Activated T-helper 17 cell treated with anti-CD3 and anti-CD28 coated beads, Interleukin-2, amount 50 U/mL, for 72 hours (primary cell): ENCODE results near the gene ATL3. TPM values are rescaled to one million over a fixed set of nuclear protein-coding genes. Genes with fewer than 3 reads are reported as not detected.
"Not testable (repeated sequence)": the region's sequence is repeated elsewhere in the genome, so short reads cannot be mapped to it uniquely, and the experiment has no call there.

Experiments
- ATAC-seq: fragments of 150-1000 bp; cut with Tn5 transposase; replicated peaks from 2 replicates; pipeline ENCODE4 v1.10.0; 2021; ENCODE audit warnings: mild to moderate bottlenecking, moderate library complexity
- H3K27ac Mint-ChIP-seq: one replicate; pipeline ENCODE4 v1.8.0; 2022; ENCODE audit warnings: mixed read lengths
- H3K27me3 Mint-ChIP-seq: one replicate; pipeline ENCODE4 v1.8.0; 2022; ENCODE audit warnings: mixed read lengths
- H3K36me3 Mint-ChIP-seq: one replicate; pipeline ENCODE4 v1.8.0; 2022; ENCODE audit warnings: low read depth, mild to moderate bottlenecking, mixed read lengths
- H3K4me1 Mint-ChIP-seq: one replicate; pipeline ENCODE4 v1.8.0; 2022; ENCODE audit warnings: mixed read lengths
- H3K4me3 Mint-ChIP-seq: one replicate; pipeline ENCODE4 v1.8.0; 2022; ENCODE audit warnings: mild to moderate bottlenecking, mixed read lengths
- H3K9me3 Mint-ChIP-seq: one replicate; pipeline ENCODE4 v1.8.0; 2022; ENCODE audit warnings: mixed read lengths
- total RNA-seq, 2 donors: library from RNA; stranded (reverse); gene quantifications; one replicate each; pipeline ENCODE4 v1.2.3, GENCODE V29; 2022

ATL3 gene
- total RNA-seq, 2 donors from 2014 or later: 31.1 to 33.3 TPM

DNA sequence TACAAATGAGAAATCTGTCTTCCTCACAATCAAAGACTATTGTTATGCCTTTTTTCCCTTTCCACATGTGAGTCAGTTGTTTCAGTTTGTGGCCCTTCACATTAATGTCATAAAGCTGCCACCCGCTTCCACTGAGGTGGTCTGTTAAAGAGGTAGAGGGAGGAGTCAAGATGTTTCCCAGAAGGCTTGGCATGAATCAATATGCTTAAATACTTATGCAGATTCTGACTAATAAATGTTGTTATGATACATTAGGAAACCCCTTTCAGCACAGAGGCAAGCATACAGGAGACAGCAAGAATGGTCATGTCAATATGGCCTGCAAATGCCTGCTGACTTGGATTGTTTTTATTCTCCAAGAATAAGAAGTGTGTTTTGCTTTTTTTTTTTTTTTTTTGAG, 16.7 kb upstream of the ATL3 start:
- Mint-ChIP-seq H3K27ac (no peak overlapping the region), H3K27me3 (no peaks in the 10 kb centered on the region), H3K4me3 (no peak overlapping the region), H3K4me1 (peaks cover 17% of the 10 kb centered on the region), H3K36me3 (no peaks in the 10 kb centered on the region), H3K9me3 (no peaks in the 10 kb centered on the region)
- peak; percentile 95 for ATAC-seq

DNA sequence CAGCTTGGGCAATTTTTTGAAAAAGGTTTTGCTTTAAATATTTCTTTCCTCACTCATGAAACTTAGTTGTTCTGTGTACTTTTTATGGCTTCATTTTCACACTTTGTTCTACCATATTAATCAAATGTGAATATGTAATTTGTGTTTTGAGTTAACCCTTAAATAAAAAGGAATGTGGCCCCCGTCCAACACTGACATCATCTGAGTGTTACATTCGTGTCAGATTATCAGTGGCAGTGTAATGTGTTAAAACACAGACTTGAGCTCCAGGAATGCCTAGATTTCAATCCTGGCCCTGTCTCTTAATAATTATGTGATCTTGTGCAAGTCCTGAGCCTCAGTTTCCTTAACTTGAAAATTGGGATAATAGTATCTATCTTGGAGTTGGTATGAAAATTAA, 15.8 kb upstream of the ATL3 start:
- Mint-ChIP-seq H3K27me3 (no peaks in the 10 kb centered on the region), H3K4me3 (no peak overlapping the region), H3K27ac (no peak overlapping the region), H3K9me3 (no peaks in the 10 kb centered on the region), H3K4me1 (peaks cover 24% of the 10 kb centered on the region), H3K36me3 (no peaks in the 10 kb centered on the region)
- ATAC-seq: no peak

DNA sequence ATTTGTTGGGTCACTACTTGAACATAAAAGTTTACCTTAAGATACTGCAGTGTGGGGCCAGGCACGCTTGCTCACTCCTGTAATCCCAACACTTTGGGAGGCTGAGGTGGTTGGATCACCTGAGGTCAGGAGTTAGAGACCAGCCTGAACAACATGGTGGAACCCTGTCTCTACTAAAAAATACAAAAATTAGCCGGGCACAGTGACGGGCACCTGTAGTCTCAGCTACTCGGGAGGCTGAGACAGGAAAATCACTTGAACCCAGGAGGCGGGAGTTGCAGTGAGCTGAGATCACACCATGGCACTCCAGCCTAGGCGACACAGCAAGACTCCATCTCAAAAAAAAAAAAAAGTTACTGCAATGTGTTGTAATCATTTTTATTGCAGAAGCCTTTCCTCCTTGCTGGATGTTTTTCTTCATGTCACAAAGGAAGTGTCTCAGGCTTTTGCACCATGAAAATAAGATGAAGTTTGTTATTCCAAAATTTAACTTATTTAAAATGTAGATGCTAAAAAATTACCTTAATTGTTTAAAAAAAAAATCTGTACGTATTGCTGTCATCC, 14.1 kb upstream of the ATL3 start:
- Mint-ChIP-seq H3K4me1 (peaks cover 23% of the 10 kb centered on the region), H3K36me3 (peaks cover 12% of the 10 kb centered on the region)
- not testable (repeated sequence) for H3K27me3 Mint-ChIP-seq, H3K9me3 Mint-ChIP-seq, H3K27ac Mint-ChIP-seq, ATAC-seq, H3K4me3 Mint-ChIP-seq

DNA sequence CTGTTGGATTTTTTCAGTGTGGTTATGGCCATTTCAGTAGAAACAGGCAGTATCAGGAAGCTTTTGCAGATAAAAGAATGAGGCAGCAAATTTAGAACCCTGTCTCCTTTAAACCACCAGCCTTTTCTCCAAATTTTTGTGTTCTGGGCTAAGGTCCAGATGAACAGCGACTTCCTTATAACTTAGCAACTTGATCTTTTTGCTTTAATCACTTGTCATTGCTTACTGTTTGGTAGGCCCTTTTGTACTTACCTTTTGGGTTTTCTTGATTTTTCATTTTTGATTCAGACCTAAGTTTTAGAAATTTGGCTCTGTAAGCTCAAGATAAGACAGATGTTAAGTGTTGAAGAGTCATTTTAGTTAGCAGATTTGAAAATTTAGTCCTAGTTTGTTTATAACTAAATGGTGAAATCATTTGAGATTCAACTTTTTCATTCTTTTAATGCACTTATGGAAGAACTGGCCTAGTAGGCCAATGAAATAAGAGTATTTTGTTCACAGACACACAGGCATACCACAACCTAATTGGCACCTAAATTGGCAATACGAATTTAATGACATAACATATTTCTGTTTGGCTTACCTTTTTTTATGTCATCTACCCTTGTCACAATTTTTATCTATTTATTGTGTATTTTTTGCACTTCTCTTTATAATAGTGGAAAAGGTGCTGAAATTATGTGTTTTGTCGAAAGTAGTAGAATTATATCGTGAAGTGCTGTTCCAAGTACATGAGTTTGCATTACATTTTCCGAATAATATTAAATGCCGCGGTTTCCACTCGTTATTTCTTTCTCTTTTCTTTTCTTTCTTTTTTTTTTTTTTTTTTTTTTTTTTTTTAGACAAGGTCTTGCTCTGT, 12.2 kb upstream of the ATL3 start:
- H3K4me3 Mint-ChIP-seq: peak overlapping the region; percentile 93
- H3K27me3 Mint-ChIP-seq: no peaks in the 10 kb centered on the region
- H3K4me1 Mint-ChIP-seq: peaks cover 23% of the 10 kb centered on the region
- H3K27ac Mint-ChIP-seq: no peak overlapping the region
- no peak for ATAC-seq
- no peaks in the 10 kb centered on the region for H3K9me3 Mint-ChIP-seq
- peaks cover 12% of the 10 kb centered on the region for H3K36me3 Mint-ChIP-seq

DNA sequence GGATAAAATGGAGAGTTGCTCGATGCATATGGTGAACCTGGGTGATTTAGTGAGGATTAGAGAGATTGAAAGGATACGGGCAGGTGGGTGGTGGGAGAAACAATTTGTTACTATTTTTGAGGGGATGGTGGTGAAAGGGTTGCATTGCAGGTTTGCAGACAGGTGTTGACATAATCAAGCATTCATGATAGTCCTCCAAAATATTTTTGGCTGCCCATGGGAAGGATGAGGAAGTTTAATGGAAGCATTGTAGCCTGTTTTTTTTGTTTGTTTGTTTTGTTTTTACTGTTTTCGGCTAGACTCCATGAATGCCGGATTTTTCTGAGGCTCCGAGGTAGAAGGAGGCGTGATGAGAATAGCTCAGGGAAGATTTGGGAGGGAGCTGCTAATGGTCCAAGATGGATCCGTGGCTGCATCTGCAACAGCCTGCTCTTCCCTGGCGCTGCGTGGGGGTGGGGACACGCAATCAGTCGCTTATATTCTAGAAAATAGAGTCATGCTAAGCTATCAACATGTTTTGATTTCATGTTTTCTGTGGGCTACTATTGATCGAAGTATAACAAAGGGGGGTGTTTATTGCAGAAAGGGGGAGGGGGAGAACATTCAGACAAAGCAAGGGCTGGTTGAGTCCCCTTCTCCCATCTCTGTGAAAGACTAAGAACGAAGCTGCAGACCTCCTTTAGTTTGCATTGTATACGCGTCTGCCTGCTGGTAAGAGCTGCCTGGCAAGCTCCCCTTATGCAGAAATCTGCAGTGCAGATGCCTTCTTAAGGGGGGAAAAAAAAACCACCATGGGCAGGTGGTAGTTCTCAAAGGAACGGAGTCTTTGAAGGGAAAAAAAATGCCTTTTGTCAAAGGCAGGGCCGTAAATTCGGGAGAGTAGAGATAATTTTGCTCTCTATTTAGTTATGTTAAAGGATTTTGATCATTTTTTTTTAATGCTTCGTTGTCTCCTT, 11.2 kb upstream of the ATL3 start:
- no peak for ATAC-seq
- H3K36me3 Mint-ChIP-seq: peaks cover 12% of the 10 kb centered on the region
- no peaks in the 10 kb centered on the region for H3K9me3 Mint-ChIP-seq
- H3K4me1 Mint-ChIP-seq: peaks cover 18% of the 10 kb centered on the region
- H3K4me3 Mint-ChIP-seq: peak overlapping the region; percentile 93
- peak overlapping the region; percentile 65 for H3K27ac Mint-ChIP-seq
- no peaks in the 10 kb centered on the region for H3K27me3 Mint-ChIP-seq

DNA sequence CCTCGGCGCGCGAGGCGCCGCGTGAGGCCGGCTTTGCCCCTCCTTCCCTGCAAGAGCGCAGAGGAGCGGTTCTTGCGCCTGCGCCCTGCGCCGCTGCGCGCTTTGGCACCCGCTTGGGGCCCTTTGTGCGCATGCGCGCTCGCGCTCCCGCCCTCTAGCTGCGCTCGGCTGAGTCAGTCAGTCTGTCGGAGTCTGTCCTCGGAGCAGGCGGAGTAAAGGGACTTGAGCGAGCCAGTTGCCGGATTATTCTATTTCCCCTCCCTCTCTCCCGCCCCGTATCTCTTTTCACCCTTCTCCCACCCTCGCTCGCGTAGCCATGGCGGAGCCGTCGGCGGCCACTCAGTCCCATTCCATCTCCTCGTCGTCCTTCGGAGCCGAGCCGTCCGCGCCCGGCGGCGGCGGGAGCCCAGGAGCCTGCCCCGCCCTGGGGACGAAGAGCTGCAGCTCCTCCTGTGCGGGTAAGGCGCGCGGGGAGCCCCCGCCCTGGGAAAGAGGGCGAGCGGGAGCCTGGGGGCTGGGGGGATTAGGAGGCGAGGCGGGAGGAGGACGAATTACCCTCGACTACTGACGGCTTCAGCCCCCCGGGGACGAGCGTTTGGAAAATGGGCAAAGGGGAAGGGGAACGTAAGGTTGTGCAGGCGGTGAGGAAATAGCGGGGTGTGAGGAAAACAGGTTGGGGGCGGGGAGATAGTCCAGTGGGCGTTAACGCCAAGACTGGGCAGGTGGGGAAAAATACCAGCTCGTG, 10.3 kb upstream of the ATL3 start, which contains the start of gene RTN3:
Gene RTN3 (plus strand): TSS at position 180 of the 745 bp plus-strand sequence. CDS start 137 bp downstream, at position 317.
- peak within 1 kb of the TSS; percentile 93 for H3K4me3 Mint-ChIP-seq
- peak; percentile 92 for ATAC-seq
- no peaks in the 10 kb centered on the region for H3K9me3 Mint-ChIP-seq
- H3K27ac Mint-ChIP-seq: peak within 1 kb of the TSS; percentile 65
- H3K36me3 Mint-ChIP-seq: peaks cover 12% of the 10 kb centered on the region
- peaks cover 18% of the 10 kb centered on the region for H3K4me1 Mint-ChIP-seq
- no peaks in the 10 kb centered on the region for H3K27me3 Mint-ChIP-seq

DNA sequence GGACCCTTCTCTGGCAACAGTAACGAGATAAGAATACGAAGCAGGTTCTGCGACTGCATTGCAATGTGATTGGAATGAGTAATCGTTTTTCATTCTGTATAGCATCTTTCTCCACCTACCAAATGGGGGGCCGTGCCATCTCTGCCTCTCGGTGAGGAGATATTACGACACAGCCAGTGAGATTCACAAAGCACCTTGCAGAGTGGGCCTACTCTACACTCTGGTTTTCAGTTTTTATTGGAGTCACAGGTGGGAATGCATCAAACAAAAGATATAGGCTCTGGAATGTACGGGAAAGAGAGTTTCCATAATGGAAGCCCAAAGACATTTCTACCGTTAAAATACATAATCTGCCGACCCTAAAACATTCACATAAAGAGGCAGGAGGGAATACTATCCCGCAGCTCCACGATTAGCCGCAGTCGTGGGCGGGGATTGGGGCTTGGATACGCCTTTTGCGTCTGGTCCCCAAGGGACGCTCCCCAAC, 9.7 kb upstream of the ATL3 start:
- Mint-ChIP-seq H3K27ac (peak overlapping the region; percentile 65), H3K4me1 (peaks cover 18% of the 10 kb centered on the region)
- ATAC-seq: peak; percentile 37

DNA sequence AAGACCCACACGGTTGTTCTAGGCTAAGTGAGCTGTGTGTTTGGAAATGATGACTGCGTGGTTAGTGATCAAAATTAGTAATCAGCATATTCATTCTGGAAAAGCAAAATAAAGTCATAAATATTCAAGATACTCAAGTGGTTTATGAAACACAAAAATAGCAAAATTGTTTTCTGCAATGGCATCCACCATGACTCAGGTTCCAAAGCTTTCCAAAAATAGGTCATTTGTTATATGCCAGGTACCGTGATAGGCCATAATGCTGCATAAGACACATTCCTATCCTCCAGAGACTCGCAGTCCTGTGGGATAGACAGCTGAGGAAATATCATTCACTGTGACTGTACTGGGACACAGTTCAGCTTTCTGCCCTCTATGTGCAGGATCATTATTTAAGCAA, 2.4 kb upstream of the ATL3 start:
- peaks cover 11% of the 10 kb centered on the region for H3K36me3 Mint-ChIP-seq
- H3K27me3 Mint-ChIP-seq: no peaks in the 10 kb centered on the region
- no peaks in the 10 kb centered on the region for H3K9me3 Mint-ChIP-seq
- no peak overlapping the region for H3K4me3 Mint-ChIP-seq
- ATAC-seq: no peak
- H3K27ac Mint-ChIP-seq: no peak overlapping the region
- H3K4me1 Mint-ChIP-seq: peaks cover 12% of the 10 kb centered on the region

More for the DNA sequence above, 9.7 kb upstream of the ATL3 start:
- Mint-ChIP-seq H3K9me3 (no peaks in the 10 kb centered on the region), H3K4me3 (peak overlapping the region; percentile 93), H3K36me3 (peaks cover 12% of the 10 kb centered on the region), H3K27me3 (no peaks in the 10 kb centered on the region)

DNA sequence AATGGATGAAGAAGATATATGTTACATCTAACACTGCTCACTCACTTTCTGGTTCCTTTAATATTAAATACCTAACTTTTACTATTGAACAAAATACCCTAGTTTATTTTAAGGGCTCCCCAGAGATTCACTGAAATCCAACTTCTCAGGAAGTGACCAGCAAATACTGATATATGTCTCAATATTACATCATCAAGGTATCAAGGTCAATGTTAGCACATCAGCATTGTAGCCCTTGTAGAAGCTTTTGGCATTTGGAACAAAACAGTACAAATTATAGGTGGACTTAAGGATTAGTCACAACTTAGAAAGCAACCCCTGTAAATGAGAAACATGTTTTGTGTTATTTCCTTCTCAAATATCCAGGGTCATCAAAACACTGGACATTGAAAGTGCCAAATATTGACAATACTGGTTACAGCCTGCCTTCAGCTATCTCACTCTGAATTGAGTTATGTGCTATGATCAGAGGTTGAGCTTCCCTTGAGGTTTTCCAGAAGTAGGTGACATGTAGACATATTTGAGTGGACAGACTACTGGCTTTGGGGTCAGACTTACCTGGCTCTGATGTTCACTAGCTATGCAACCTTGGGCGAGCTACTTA, 1.9 kb upstream of the ATL3 start:
- Mint-ChIP-seq H3K9me3 (no peaks in the 10 kb centered on the region), H3K36me3 (peaks cover 16% of the 10 kb centered on the region), H3K27me3 (no peaks in the 10 kb centered on the region), H3K27ac (no peak overlapping the region), H3K4me3 (peak overlapping the region; percentile 77), H3K4me1 (peaks cover 16% of the 10 kb centered on the region)
- no peak for ATAC-seq

DNA sequence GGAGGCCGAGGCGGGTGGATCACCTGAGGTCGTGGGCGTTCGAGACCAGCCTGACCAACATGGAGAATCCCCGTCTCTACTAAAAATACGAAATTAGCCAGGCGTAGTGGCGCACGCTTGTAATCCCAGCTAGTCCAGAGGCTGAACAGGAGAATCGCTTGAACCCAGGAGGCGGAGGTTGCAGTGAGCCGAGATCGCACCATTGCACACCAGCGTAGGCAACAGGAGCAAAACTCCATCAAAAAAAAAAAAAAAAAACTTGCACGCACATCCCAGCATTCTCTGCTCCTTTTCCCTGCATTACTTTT, 934 bp upstream of the ATL3 start:
- H3K9me3 Mint-ChIP-seq: no peaks in the 10 kb centered on the region
- H3K4me1 Mint-ChIP-seq: peaks cover 22% of the 10 kb centered on the region
- ATAC-seq: no peak
- H3K4me3 Mint-ChIP-seq: peak overlapping the region; percentile 77
- no peak overlapping the region for H3K27ac Mint-ChIP-seq
- no peaks in the 10 kb centered on the region for H3K27me3 Mint-ChIP-seq
- peaks cover 21% of the 10 kb centered on the region for H3K36me3 Mint-ChIP-seq

DNA sequence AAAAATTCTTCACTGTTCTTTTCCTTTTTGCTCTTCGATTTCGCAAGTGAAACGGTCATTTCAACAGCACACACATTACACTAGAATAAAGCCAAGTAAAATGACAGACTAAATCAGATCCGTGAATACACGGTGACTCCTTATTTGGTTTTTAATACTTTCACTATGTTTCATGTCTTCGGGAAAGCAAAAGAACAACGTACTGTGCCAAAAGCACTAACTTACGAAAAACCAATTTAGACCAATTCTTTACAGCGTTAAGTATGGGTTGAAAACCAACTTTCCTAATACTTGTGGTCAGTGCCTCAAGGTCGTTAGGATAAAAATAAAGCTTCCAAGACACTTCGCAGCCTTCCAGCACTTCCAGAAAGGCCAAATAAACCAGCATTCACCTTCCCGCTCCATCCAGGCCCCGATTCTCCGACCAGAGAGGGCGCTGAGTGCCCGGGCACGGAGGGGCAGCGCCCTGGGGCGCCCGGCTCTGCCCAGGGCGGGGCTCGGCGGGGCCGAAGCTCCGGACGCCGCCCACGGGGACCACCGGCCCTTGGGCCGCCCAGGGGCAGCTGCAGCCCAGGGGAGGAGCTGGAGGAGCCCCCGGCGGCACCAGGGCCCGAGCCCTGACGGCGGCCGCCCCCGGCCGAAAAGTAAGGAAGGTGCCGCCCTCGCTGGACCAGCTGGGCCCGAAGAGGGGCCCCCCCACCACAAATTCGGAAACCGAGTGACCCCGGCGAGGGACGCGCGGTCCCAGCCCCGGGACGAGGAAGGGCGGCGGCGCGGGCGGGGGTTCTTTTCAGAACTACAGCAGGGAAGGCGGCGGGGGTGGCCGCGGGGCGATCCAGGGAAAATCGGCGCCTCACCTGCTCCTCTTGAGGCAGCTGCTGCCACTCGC, 499 bp downstream of the ATL3 start:
- Mint-ChIP-seq H3K4me1 (peaks cover 22% of the 10 kb centered on the region), H3K4me3 (peak overlapping the region; percentile 77), H3K36me3 (peaks cover 21% of the 10 kb centered on the region), H3K27me3 (no peaks in the 10 kb centered on the region), H3K9me3 (no peaks in the 10 kb centered on the region), H3K27ac (peak overlapping the region; percentile 25)
- peak; percentile 22 for ATAC-seq

DNA sequence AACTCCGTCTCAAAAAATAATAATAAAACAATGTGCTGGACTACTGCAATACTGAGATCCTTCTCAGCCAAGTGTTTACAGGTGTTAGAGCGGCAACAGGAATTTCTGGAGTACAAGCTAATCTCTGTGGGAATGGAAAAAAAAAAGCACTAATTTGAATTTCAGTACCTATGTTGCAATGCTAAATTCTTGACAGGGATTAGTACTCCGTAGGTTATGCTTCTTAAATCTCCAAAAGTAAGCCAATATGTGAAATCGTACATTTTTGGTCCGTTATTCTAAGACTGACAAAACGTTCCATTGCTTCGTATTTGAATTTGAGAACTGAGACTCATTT, 1.1 kb downstream of the ATL3 start:
- Mint-ChIP-seq H3K27ac (peak overlapping the region; percentile 24), H3K9me3 (no peaks in the 10 kb centered on the region), H3K4me1 (peaks cover 22% of the 10 kb centered on the region), H3K27me3 (no peaks in the 10 kb centered on the region), H3K36me3 (peaks cover 21% of the 10 kb centered on the region), H3K4me3 (peak overlapping the region; percentile 77)
- no peak for ATAC-seq
